ENCODE measurements around the gene SLC30A2. TPM values are rescaled to one million over a fixed set of nuclear protein-coding genes. Genes with fewer than 3 reads are reported as not detected.

SLC30A2 gene
- total and polyA plus RNA-seq, 2 of the 13 experiments (the other 11 are each of a cell fraction or from before 2014, with no cell fraction given) = not detected

DNA sequence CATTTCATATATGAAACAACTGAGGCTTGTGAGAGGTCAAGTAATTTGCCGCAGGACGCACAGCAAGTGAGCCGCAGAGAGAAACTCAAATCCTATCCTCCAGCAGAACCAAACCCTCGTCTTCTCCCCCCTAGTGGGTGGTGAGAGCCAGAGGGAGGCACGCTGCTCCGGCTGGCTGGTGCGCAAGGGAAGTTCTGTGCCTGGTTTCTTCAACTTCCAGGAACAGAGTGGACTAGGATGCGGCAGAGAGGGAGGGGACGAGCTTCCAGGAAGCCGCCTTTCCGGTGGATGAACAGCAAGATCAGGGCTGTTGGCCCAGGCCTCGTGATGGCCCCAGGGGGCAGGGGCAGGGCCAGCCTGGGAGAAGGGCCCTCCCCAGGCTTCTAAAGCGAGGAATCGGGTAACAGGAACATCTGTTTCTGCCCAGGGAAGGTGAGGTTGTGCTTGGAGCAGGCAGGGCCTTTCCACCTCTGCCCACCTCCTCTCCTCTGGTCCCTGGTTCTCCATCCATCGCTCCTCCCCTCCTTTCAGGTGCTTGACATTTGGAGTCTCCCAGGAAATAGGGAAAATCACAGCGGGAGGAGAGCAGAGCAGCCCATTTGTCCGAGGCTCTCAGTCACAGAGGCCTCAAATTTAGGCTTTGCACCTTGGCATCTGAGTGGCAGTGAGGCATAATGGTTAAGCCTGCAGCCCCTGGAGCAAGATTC is 48.9 kb upstream of the SLC30A2 start:
- intact Hi-C loops (cut with micrococcal nuclease; ENCODE audit: unreplicated experiment) = no loop called here
- FAIRE-seq = no peak
- CTCF ChIA-PET (ENCODE audit: low intra/inter-chr PET ratio, low total read pairs) = no interaction called here

More for the DNA sequence above, 48.9 kb upstream of the SLC30A2 start:
- H3K9me3 ChIP-seq (ENCODE audit: low read length) = no peaks in the 10 kb centered on the region
- no peak overlapping the region; the same call in 1 of the 2 replicates for H3K4me2 ChIP-seq (ENCODE audit: low read depth, low read length)
- H3K27me3 ChIP-seq (ENCODE audit: control insufficient read depth in 1 of 2, insufficient read depth in 2 of 2, low read length in 2 of 2) = peaks cover 2 to 33% of the 10 kb centered on the region in 2 experiments; a peak in 3 of 5 replicates
- TF ChIP-seq FOXA3 (CRISPR knock-in tag; IDR thresholded peaks at IDR 0.05) = no peak
- no peak for TF ChIP-seq SATB2 (CRISPR knock-in tag; IDR thresholded peaks at IDR 0.05)
- no peak for TF ChIP-seq TMF1 (CRISPR knock-in tag; IDR thresholded peaks at IDR 0.05; ENCODE audit: low read depth)
- TF ChIP-seq HOXA7 (CRISPR knock-in tag; IDR thresholded peaks at IDR 0.05) = no peak
- TF ChIP-seq, protein P1, sequence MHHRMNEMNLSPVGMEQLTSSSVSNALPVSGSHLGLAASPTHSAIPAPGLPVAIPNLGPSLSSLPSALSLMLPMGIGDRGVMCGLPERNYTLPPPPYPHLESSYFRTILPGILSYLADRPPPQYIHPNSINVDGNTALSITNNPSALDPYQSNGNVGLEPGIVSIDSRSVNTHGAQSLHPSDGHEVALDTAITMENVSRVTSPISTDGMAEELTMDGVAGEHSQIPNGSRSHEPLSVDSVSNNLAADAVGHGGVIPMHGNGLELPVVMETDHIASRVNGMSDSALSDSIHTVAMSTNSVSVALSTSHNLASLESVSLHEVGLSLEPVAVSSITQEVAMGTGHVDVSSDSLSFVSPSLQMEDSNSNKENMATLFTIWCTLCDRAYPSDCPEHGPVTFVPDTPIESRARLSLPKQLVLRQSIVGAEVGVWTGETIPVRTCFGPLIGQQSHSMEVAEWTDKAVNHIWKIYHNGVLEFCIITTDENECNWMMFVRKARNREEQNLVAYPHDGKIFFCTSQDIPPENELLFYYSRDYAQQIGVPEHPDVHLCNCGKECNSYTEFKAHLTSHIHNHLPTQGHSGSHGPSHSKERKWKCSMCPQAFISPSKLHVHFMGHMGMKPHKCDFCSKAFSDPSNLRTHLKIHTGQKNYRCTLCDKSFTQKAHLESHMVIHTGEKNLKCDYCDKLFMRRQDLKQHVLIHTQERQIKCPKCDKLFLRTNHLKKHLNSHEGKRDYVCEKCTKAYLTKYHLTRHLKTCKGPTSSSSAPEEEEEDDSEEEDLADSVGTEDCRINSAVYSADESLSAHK (CRISPR knock-in tag; IDR thresholded peaks at IDR 0.05; ENCODE audit: borderline replicate concordance) = no peak
- TF ChIP-seq ATF7-NPFF (CRISPR knock-in tag; IDR thresholded peaks at IDR 0.05; ENCODE audit: low read depth) = no peak
- TF ChIP-seq PRDM10 (CRISPR knock-in tag; IDR thresholded peaks at IDR 0.05; ENCODE audit: low read depth) = no peak
- no peak for TF ChIP-seq ZBTB7A (CRISPR knock-in tag; IDR thresholded peaks at IDR 0.05)
- TF ChIP-seq SETDB1 (CRISPR knock-in tag; IDR thresholded peaks at IDR 0.05; ENCODE audit: borderline replicate concordance) = no peak
- no peak for TF ChIP-seq CENPT (CRISPR knock-in tag; IDR thresholded peaks at IDR 0.05; ENCODE audit: low read depth)
- no peak for TF ChIP-seq ARNT2 (CRISPR knock-in tag; IDR thresholded peaks at IDR 0.05; ENCODE audit: low read depth)
- TF ChIP-seq GABPB1 (CRISPR knock-in tag; IDR thresholded peaks at IDR 0.05) = no peak
- TF ChIP-seq ZNF430 (CRISPR knock-in tag; IDR thresholded peaks at IDR 0.05) = no peak
- TF ChIP-seq PRPF4 (IDR thresholded peaks at IDR 0.05; ENCODE audit: low read depth, low read length, poor library complexity, severe bottlenecking) = no peak
- TF ChIP-seq ZSCAN22 (CRISPR knock-in tag; IDR thresholded peaks at IDR 0.05) = no peak
- TF ChIP-seq KMT2A (CRISPR knock-in tag; IDR thresholded peaks at IDR 0.05) = no peak
- TF ChIP-seq IKZF5 (CRISPR knock-in tag; IDR thresholded peaks at IDR 0.05) = no peak
- 0 out of 2 replicates have a peak, but pooled peaks cover 4% of the 10 kb centered on the region for H3K4me1 ChIP-seq (ENCODE audit: insufficient read depth, low read length)
- POLR2A ChIA-PET = no interaction called here
- DNase-seq (ENCODE audit: low spot score) (no peak), ATAC-seq (no peak; the same call in 2 of the 3 replicates)
- no peak overlapping the region for H3K4me3 ChIP-seq (replicated peaks in 1 of 3; ENCODE audit: insufficient read depth in 1 of 3, low read depth in 2 of 3, low read length in 3 of 3)
- BruUV-seq (replicated peaks) = no TSS peak
- WGBS (ENCODE audit: low lambda C conversion rate) = 30% methylated on average over 12 of the region's 17 CpGs
- no peak overlapping the region for H3K9ac ChIP-seq (ENCODE audit: insufficient read depth, low read depth, low read length)
- no peaks in the 10 kb centered on the region for H3K36me3 ChIP-seq (replicated peaks in 1 of 2; ENCODE audit: control insufficient read depth in 1 of 2, insufficient read depth in 2 of 2, low read length in 2 of 2)
- in situ Hi-C loops (cut with HindIII; ENCODE audit: extremely low pct_ligation_motif_present, low pct_unique_long_range_greater_than_20kb) = no loop called here
- H4K20me1 ChIP-seq (ENCODE audit: insufficient read depth, low read length) = no peaks in the 10 kb centered on the region
- no peak overlapping the region for H2AFZ ChIP-seq (ENCODE audit: low read length)
- H3K27ac ChIP-seq (ENCODE audit: extremely low read length, insufficient read depth, low read length) = no peak overlapping the region
- no peaks in the 10 kb centered on the region for H3K79me2 ChIP-seq (ENCODE audit: insufficient read depth, low read length)
